ENCODE data around the gene CLIC5.

The CLIC5 gene
- 6.8 reads per million, percentile 25 among the genes with 10 or more reads in this experiment for total RNA-seq

DNA sequence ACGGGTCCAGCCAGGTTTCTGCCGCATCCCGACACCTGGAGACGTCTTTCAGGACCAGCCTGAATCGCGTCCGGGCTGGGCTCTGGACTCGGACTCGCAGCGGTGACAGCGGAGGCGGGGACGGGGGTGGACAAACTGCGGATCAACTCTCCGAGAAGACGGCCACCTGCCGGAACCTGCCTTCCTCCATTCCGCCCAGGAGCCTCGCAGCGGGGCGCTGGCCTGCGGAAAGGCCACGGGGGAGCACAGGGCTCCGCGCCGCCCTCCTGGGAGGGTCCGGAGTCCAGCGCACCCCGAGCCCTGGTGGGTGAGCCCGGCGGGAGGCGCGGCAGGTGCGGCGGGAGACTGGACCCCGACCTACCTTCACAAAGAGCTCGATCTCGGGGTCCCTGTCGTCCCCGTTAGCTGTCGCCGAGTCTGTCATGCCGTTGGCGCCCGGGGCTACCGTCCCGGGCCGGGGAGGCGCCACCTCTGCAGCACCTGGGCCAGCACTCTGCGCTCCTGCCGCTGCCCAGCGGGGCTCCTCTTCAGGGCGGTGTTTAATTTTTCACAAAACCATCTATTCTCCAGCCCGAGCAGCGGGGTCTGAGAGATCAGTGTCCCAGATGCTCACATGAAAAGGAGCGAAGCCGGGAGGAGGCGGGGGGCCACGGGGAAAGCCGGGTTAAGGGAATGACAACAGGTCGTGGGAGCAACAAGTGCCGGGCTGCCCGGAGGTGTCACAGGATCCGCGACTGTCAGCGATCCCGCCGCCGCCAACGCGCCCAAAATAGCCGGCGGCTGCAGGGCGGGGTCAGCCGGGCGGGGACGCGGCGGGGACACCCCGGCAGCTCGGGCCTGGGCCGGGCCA is at the start of gene CLIC5:
CLIC5 (minus strand) TSS at position 742 of the 850 bp plus-strand sequence; CDS start at position 424, 318 bp downstream.
- DNase-seq = no peak

DNA sequence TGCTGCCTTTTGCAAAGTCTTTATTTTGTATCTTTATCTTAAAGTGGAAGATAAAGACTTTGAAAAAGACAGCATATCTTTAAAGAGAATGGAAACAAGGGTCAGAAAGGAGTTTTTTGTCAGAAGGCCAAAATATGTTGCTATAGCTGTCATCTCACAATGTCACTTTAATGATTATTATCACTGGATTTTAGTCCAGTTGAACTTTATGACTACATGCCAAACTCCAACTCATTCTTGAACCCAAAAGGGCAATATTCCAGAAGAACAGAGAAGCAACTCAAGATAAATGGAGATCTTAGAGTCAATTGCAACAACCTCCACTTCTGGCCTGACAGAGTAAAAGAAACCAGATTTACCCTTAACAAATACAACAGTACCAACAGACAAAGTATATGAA is 47.3 kb upstream of the CLIC5 start:
- no peak for DNase-seq

DNA sequence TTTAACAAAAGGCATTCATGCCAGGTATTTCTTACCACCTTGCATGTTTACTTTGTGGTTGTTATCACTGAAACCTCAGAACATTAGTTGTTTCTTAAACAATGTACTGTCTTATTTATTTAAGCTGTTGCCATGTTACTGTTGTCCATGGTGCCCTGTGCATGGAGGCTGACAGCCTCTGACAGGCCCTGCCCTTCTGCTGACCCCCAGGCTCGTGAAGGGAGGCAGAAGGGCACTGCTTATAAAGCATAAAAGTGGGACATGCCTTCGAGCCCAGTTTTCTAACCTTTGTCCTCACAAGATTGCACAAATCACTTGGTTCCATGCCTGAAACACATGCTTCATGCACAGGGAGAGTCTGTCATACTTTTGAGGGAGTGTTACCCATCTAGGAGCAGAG is 46.7 kb upstream of the CLIC5 start:
- no peak for DNase-seq

DNA sequence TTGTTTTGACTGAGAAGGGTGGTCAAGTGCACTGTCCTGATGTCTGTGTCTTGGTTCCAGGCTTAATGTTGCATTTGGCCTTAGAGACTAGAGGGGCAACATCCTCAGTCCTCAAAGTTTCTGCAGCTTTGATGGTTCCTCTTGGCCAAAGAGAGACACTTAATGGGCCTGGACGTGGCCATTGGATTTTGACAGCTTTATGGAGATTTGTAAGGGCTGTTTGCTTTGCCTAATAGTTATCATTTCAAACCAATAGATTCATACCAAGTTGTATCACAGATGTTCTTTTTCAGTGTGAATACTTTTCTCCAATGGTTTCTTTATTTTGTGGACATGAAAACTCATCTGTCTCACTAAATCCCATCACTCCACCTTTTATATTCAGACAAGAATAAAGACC is 45.8 kb upstream of the CLIC5 start:
- no peak for DNase-seq

DNA sequence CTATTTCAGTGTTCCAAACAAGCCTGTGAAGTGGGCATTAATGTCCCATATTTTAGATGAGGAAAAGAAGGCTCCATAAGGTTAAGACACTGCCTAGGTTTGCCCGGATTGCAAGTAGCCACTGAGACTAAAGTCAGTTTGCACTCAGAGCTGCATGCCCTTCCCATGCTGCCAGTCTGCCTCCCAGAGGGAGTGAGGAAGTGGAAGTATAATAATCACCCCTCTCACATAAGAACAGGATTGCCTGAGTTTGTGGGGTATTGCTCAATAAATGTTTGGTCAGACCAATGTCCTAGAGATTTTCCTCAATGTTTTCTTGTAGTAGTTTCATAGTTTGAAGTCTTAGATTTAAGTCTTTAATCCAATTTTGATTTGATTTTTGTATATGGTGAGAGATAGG is 43.9 kb upstream of the CLIC5 start:
- no peak for DNase-seq

DNA sequence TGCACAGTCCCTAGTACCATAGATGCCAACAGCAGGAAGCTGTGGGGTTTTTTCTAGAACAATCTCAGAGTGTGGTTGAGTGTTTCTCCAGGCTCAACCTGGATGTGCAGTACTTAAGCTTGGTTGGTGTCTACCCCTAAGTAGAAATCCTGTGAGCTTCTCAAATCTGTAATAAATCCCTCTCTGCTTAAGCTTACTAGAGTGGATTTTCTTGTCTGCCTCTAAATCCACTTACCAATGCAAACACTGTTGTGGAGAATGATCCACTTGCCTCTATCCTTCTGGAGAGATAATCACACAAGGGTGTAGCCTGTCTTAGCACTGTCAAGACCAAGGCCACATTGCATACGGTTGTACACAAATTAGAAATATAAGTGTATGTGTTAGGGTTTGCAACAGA is 43.3 kb upstream of the CLIC5 start:
- no peak for DNase-seq

DNA sequence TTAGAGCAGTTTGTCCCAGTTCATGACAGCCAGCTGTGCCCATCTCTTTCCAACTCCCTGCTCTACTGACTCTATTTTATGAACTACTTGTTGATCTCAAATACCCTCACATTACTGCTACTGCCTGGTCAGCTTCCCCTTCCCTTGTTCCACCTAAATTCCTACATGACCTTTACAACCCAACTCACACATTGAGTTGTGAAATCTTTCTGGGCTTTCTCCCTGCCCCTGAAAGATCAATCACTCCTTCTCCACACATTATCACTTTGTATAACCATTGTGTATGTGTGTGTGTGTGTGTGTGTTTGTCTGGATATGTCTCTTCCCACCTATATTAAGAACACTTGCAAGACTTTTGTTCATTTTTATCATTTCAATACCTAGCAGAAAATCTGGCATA is 42.1 kb upstream of the CLIC5 start:
- no peak for DNase-seq

DNA sequence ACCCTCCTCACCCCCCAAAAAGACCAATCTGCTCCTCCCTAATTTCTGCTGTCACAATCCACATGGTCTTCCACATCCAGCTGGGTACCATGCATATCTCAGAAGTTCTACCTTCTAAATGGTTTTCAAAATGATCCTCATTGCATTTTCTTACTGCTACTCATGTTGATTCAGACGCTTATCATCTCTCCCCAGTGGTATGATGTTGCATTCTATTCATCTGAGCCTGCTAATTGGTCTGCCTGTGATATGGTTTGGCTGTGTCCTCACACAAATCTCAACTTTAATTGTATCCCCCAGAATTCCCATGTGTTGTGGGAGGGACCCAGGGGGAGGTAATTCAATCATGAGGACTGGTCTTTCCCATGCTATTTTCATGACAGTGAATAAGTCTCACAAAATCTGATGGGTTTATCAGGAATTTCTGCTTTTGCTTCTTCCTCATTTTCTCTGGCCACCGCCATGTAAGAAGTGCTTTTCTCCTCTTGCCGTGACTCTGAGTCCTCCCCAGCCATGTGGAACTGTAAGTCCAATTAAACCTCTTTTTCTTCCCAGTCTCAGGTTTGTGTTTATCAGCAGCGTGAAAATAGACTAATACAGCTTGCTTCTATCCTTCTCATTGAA is 41.4 kb upstream of the CLIC5 start:
- no peak for DNase-seq

DNA sequence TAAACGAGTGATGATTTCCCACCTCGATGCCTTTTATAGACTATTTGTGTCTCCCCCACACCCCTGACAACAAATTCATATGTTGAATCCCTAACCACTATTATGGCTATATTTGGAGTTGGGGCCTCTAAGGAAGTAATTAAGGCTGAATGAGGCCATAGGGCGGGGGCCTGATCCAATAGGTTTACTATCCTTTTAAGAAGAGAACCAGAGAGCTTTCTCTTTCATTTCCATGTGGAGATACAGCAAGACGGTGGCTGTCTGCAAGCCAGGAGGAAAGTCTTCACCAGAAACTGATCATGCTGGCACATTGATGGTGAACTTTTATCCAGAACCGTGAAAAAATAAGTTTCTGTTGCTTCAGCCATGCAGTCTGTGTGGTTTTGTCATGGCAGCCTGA is 38.9 kb upstream of the CLIC5 start:
- DNase-seq = no peak

DNA sequence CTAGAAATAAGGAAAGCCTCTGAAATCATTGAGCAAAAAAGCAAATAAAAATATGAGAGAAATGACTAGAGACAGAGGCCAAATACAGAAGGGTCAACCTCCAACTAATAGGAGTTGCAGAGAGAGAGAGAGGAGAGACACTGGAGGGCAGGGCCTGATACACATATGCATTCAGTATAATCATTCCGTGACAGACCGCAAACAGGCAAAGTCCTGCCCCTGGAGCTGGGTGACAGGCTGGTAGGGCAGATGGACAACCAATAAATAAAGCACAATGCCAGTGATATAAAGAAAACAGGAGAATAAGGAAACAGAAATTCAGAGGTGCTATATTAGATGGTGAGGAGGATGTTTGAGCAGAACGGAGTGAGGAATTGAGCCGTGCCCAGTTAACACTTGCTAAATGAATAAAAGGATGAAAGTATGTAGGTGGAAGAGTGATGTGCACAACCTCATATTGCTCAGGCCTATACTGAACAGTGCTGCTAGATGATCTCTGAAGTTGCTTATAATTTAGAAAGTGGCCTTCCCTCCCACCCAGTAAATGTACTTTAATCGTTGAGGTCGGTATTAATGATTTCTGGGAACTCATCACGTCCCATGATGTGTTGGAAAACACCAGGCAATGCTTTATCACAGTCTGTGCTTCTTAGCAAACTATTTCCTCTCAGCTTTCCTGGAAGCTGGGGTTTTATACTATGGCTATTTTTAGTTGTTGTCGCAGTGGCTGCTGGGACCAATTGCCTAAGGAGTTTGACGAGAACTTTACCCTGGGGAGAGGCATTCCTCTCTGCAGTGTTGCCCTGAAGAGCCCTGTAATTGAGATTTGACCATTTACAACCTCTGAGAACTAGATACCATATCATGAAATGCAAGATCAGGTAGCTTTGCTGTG is 37.6 kb upstream of the CLIC5 start:
- no peak for DNase-seq

DNA sequence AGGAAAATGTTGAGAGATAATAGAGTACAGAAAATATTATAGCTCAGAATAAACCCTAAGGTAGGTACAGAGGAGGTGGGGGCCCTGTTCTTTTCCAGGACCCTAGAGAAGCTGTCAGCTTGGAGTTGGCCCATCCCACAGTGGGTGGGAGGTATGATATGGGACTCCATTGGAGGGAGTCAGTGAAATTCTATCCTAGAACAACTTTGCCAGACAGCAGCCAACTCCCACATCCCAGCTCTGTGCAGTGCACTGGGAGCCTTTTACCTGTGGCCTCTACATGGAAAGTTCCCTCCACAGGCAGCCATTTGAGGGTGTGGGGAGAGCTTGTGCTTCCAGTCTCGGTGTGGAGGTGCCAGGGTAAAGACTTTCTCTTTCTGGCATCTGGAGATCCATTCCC is 36.8 kb upstream of the CLIC5 start:
- DNase-seq = no peak

DNA sequence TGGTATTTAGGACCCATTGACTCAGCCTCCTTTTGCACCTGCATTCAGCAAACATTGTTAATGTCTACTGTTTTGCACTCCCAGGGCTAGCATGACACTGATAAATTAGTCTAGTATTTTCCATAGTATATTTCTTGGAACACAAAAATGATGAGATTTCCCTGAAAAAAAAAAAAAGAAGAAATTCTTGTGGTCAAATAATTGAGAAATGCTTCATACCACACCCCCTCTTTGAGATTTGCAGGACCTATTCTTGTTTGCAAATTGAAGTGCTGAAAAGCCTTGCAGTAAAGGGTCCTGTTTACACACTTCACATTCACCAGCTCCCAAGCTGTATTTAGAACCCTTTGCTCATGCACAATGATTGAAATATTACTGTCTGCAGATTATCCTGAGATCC is 36.3 kb upstream of the CLIC5 start:
- no peak for DNase-seq

DNA sequence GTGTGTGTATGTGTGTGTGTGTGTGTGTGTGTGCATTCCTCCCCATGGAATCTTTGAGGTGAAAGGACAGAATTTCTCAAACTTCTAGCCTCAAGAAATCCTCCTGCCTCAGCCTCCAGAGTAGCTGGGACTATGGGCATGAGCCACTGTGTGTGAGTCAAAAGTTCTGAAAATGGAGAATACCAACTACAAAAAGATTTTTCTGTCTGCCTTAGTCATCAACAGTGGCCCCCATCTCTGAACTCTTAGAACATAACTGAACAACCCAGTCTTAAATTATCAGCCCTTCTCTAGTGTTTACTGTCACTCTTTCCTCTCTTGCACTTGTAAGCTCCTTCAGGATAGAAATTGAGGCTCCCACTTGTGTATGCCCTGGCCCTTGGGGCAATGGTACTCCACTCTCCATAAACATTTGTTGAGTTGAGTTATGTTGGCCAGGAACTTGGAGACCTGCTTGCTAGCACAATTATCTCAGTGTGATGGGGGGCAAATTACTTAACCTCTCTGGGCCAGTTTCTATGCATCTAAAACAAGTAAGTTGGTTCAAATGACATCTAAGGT is 35.3 kb upstream of the CLIC5 start:
- DNase-seq = no peak

DNA sequence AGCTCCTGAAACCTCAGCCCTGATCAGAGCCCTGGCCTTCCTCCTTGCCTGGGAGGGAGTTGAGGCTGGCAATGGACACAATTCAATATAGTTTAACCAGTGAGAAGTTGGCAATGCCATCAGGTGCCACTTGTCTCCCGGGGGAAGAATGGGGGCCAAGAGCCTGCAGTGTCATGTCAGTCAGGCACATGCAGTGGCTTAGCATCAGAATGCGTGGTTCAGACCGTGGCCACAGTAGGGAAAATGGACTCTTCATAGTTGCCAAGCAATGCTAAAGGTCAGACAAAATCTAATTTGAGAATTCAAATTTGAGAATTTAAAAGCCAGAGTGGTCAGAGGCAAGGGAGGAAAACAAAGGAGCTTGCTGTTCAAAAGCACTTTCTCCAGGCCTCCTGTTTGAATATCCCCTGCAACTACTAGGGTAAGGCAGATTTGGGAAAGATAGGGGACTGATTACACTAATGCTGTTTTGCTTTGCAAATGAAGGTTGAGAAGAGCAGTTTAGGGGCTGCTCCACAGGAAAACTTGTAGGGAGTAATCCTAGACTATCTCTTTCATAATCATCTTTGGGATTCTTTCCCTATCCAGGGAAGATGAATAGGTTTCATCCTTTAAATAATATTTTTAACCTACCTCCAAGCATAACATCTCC is 33.1 kb upstream of the CLIC5 start:
- no peak for DNase-seq

DNA sequence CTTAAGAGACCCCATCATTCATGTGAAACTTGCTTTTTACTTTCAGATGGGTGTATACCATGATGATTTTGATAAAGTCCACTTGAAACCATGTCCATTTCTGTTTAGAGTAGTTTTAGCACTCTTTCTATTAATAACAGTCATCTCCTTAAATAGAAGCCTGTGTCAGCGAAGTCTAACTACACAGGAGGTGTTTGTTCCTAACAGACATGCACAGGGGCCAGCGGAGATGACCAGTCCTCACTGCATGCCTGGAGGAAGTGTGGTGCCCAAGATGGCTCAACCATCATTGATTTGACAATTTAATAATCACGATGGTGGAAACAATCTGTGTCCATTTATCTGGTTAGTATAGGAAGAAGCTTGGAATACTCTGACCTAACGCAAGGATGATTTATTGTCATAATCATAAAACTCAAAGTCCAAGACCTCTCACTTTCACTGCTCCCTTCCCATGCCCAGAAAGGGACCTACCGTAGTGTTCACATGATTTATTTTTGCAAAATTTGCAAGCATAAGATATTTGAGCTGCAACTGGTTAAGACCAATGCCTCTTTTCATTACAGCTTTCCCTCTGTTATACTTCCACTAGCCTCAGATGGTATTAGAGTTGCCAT is 31.0 kb upstream of the CLIC5 start:
- DNase-seq = no peak

DNA sequence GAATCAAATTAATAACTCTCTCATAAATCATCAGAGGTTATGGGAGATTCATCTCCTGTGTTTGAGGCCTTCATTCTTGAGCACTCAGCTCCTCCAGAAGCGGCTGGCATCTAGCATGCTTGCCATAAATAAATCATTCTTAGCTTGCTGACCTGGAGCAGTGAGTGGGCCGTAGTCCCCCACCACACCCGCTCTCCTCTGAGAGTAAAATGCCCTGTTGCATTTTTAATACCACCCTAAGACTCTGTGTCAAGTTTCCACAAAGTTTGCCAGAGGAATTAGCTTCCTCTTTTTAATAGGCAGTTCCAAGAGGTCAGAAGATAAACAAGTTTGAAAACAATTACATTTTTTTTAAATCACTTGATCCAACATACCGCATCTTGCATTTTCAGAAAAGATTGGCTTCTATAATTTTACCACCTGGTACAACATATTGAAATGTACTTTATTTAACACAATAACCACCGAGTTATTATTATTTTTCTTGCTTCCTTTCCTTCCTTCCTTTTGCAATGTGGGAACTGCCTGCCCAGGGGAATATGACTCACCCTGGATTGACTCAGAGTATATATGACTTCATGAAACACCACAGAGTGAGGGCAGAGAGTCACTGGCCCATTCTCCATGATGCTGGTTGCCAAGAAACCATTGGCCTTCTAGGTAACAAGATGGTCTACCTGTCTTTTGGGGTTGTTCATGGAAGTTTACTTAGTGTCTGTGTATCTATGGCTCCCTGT is 29.4 kb upstream of the CLIC5 start:
- no peak for DNase-seq

DNA sequence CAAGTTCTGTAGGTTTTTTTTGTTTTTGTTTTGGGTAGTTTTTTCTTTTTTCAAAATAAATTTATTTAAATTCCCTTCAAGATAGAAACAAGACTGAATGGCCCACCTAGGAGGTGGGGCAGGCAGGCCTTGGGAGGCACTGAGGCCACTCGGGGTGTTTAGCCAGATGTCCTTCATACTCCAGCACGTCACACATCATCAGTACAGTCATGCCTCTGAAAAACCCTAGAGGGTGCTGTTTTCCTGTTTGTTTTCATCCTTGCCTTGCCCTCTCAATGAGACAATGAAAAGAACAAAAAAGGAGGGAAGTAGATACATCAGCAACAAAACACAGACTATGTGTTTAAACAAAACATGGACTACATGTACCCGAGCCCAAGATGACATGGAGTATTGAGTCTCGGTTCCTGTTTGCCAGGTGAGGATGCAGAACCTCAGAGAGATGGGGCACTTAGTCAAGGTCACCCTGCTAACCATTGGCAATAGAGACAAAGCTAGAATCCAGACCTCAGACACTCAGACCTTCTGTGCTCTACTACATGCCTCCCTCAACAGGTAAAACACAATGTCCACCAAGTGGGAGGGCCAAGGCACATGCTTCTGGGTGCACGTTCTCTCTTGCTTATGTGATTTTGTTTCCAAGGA is 26.8 kb upstream of the CLIC5 start:
- DNase-seq = no peak

DNA sequence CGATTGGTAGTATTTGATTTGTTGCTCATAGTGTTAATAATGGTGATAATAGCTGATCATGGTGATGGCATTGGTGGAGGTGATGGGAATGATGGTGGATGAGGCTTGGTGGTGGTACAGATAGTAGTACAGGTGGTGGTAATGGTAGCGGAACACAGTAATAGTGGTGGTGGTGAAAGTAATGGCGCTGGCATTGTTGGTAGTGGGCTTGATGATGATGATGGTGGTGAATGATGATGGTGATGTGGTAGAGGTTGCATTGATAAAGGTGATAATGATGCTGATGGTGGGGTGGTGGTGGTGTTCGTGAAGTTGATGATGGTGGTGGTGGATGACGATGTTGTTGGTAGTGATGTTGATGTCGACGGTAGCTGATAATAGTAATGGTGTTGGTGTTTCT is 24.6 kb upstream of the CLIC5 start:
- no peak for DNase-seq

DNA sequence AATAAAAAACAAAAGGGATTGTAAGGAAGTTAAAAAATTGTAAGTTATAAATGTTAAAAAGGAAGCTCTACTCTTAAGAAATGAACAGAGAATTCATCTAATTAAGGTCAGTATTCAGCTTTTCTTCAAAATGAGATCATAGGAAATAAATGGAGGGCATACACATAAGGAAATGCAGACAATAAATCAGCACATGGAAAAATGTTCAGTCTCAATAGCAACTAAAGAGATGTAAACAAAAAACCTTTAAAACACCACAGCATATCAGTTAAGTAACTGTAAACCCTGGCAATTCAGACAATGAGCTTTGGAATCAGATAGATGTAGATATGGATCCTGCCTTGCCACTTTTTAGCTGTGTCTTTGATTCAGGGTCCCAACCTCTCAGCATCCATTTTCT is 24.0 kb upstream of the CLIC5 start:
- no peak for DNase-seq

DNA sequence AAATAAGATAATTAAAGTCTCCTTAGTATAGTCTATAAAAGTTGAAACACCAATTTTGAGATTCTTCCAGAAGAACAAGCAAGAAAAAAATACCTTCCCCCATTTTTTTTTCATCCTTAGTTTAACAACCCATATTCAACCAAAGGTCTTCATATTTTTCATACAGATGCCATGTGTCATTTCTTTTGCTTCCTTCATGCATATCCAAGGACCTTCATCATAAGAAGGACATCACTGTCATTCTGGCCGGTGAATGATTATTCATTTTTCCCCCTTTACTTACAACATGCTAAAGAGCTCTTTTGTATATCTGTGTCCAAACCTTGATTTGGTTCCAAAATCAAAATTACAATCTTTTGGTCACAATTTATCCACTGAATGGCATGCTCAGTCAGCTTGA is 21.3 kb upstream of the CLIC5 start:
- DNase-seq = no peak

DNA sequence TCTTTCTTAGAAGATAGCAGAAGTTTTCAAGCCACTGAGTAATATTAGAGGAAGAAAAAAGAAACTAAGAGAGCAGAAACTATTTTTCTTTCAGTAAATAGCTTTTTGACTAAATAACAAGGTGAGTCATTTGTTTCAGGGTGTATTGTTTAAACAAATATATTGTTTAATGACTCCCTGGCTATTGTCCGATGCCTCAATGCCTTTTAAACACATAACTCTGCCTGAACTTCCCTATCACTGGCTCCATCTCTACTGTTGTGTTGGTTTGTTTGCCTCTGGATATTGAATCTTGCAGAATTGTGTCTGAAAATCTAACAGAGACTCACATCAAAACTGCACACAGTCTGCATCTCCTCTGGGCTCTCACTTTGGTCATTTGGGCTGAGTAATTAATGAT is 19.6 kb upstream of the CLIC5 start:
- DNase-seq = no peak

All from effector CD4-positive, alpha-beta T cell (primary cell).